ENCODE measurements around the gene TOP1.

GRCh38 chr20:41169162-41169690 lies 140.6 kb downstream of the TOP1 start:
- TF ChIP-seq CTCF (IDR thresholded peaks at IDR 0.05) (no peak), POLR2A (IDR thresholded peaks at IDR 0.05) (no peak)
